GM23338 (cell line): Measurements from ENCODE around the gene TMEM60. TPM values are rescaled to one million over a fixed set of nuclear protein-coding genes. Genes with fewer than 3 reads are reported as not detected.

Source experiments
- ATAC-seq: fragments of 200-7000 bp; cut with Tn5 transposase; 3 replicates; pipeline ENCODE4 v1.9.1; 2020
- DNase-seq: peaks from one replicate; pipeline ENCODE4 v3.0.0-alpha.2; 2015; ENCODE audit warnings: low spot score
- H2AFZ ChIP-seq: fragments of 200-600 bp; sonication (generic); 2 replicates; pipeline ENCODE4 v1.8.0; 2016; ENCODE audit warnings: antibody characterized with exemption, mild to moderate bottlenecking, moderate library complexity
- H3F3A ChIP-seq: fragments of 200-600 bp; sonication (generic); replicated peaks from 2 replicates; pipeline ENCODE4 v1.8.0; 2017; ENCODE audit warnings: antibody characterized with exemption, mixed run types, low read depth
- H3K27ac ChIP-seq: fragments of 200-600 bp; sonication (generic); 2 replicates; pipeline ENCODE4 v1.6.1; 2016; ENCODE audit warnings: low read depth
- H3K27me3 ChIP-seq: fragments of 200-600 bp; sonication (generic); 2 replicates; pipeline ENCODE4 v1.8.0; 2016; ENCODE audit warnings: mild to moderate bottlenecking, mixed run types, moderate library complexity; ENCODE audit not compliant: insufficient read depth
- H3K36me3 ChIP-seq: fragments of 200-600 bp; sonication (generic); 2 replicates; pipeline ENCODE4 v1.8.0; 2016; ENCODE audit warnings: mild to moderate bottlenecking; ENCODE audit not compliant: insufficient read depth
- H3K4me1 ChIP-seq: fragments of 200-600 bp; sonication (generic); 2 replicates; pipeline ENCODE4 v1.8.0; 2016; ENCODE audit warnings: mild to moderate bottlenecking, moderate library complexity; ENCODE audit not compliant: insufficient read depth
- H3K4me2 ChIP-seq: fragments of 200-600 bp; sonication (generic); 2 replicates; pipeline ENCODE4 v1.7.1; 2017; ENCODE audit warnings: mixed run types
- H3K4me3 ChIP-seq: fragments of 200-600 bp; sonication (generic); 2 replicates; pipeline ENCODE4 v1.6.1; 2016; ENCODE audit warnings: mixed run types
- H3K79me2 ChIP-seq: fragments of 200-600 bp; sonication (generic); replicated peaks from 2 replicates; pipeline ENCODE4 v1.8.0; 2017; ENCODE audit warnings: mild to moderate bottlenecking; ENCODE audit not compliant: insufficient read depth
- H3K9me2 ChIP-seq: fragments of 200-600 bp; sonication (generic); 2 replicates; pipeline ENCODE4 v1.8.0; 2017; ENCODE audit not compliant: insufficient read depth
- H4K20me1 ChIP-seq: fragments of 200-600 bp; sonication (generic); replicated peaks from 2 replicates; pipeline ENCODE4 v1.8.0; 2017; ENCODE audit warnings: mild to moderate bottlenecking; ENCODE audit not compliant: insufficient read depth
- H3K27ac Mint-ChIP-seq: 2 replicates; pipeline ENCODE4 v1.8.0; 2020; ENCODE audit warnings: inconsistent platforms, mild to moderate bottlenecking, moderate library complexity, mixed read lengths
- H3K27me3 Mint-ChIP-seq: 3 replicates; pipeline ENCODE4 v1.8.0; 2022; ENCODE audit warnings: low read depth, mild to moderate bottlenecking, moderate library complexity, mixed read lengths, inconsistent platforms; ENCODE audit not compliant: insufficient read depth, poor library complexity
- H3K36me3 Mint-ChIP-seq: 3 replicates; pipeline ENCODE4 v1.8.0; 2021; ENCODE audit warnings: low read depth, mild to moderate bottlenecking, inconsistent platforms, moderate library complexity, mixed read lengths
- H3K4me1 Mint-ChIP-seq: 3 replicates; pipeline ENCODE4 v1.8.0; 2020; ENCODE audit warnings: mild to moderate bottlenecking, inconsistent platforms, mixed read lengths
- H3K4me3 Mint-ChIP-seq: 3 replicates; pipeline ENCODE4 v1.8.0; 2021; ENCODE audit warnings: moderate library complexity, mild to moderate bottlenecking, inconsistent platforms, mixed read lengths
- H3K9me3 Mint-ChIP-seq: 3 replicates; pipeline ENCODE4 v1.8.0; 2020; ENCODE audit warnings: moderate library complexity, mild to moderate bottlenecking, inconsistent platforms, mixed read lengths
- CREB1 ChIP-seq: fragments of 250-450 bp; sonication (Bioruptor Pico); IDR thresholded peaks from 2 replicates; pipeline ENCODE4 v1.5.0; 2020; ENCODE audit warnings: low read depth, mild to moderate bottlenecking, moderate library complexity
- EZH2 ChIP-seq: fragments of 200-600 bp; sonication (generic); IDR thresholded peaks from one replicate; pipeline ENCODE4 v1.8.0; 2017; ENCODE audit warnings: antibody characterized with exemption, mild to moderate bottlenecking, low read depth; ENCODE audit not compliant: unreplicated experiment
- EZH2phosphoT487 ChIP-seq: fragments of 200-600 bp; sonication (generic); IDR thresholded peaks from one replicate; pipeline ENCODE4 v1.8.1; 2018; ENCODE audit warnings: antibody characterized with exemption; ENCODE audit not compliant: unreplicated experiment
- JUNB ChIP-seq: IDR thresholded peaks from one replicate; pipeline ENCODE4 v1.6.1; 2016; ENCODE audit warnings: antibody characterized with exemption; ENCODE audit not compliant: unreplicated experiment
- NANOG ChIP-seq: IDR thresholded peaks from 2 replicates; pipeline ENCODE4 v1.6.1; 2016; ENCODE audit warnings: antibody characterized with exemption, borderline replicate concordance
- POLR2AphosphoS5 ChIP-seq: IDR thresholded peaks from 2 replicates; pipeline ENCODE4 v1.6.1; 2016; ENCODE audit warnings: antibody characterized with exemption, low read depth
- STAT1 ChIP-seq: IDR thresholded peaks from one replicate; pipeline ENCODE4 v1.6.1; 2016; ENCODE audit warnings: antibody characterized with exemption; ENCODE audit not compliant: unreplicated experiment
- ZNF114 ChIP-seq: fragments of 250-450 bp; sonication (Bioruptor Pico); IDR thresholded peaks from 2 replicates; pipeline ENCODE4 v1.5.0; 2020; ENCODE audit warnings: mild to moderate bottlenecking, moderate library complexity
- ZNF331 ChIP-seq: fragments of 250-450 bp; sonication (Bioruptor Pico); IDR thresholded peaks from 2 replicates; pipeline ENCODE4 v1.5.0; 2020; ENCODE audit warnings: low read depth, mild to moderate bottlenecking, moderate library complexity
- polyA plus RNA-seq: library from polyadenylated mRNA; unstranded; fragments of >200 nt; fragmentation: Nextera tagmentation; extraction: Ambion mirVana; gene quantifications from 2 replicates; pipeline ENCODE4 v1.2.1, GENCODE V29; 2016
- total RNA-seq: library from RNA; depleted of rRNA; stranded (reverse); fragments of >200 nt; shearing (Covaris generic); gene quantifications from 2 replicates; pipeline ENCODE4 v1.2.3, GENCODE V29; 2014
- TF ChIP-seq, protein P1 (sequence below), 2 experiments: fragments of 200-600 bp in 1 of 2; sonication (generic) in 1 of 2; conservative IDR thresholded peaks; 2 replicates each; pipeline versions ENCODE4 v1.5.1 to v1.6.1; 2016 to 2017; ENCODE audit warnings: antibody characterized with exemption in 2 of 2, low read depth in 2 of 2, mild to moderate bottlenecking in 2 of 2, moderate library complexity in 1 of 2
- TF ChIP-seq, protein P2 (sequence below): IDR thresholded peaks from 2 replicates; pipeline ENCODE4 v1.6.1; 2016; ENCODE audit warnings: antibody characterized with exemption
- TF ChIP-seq, protein P3 (sequence below): IDR thresholded peaks from one replicate; pipeline ENCODE4 v1.6.1; 2018; ENCODE audit warnings: antibody characterized with exemption; ENCODE audit not compliant: unreplicated experiment
- TF ChIP-seq, protein P4 (sequence below): fragments of 250-450 bp; sonication (Bioruptor Pico); IDR thresholded peaks from 2 replicates; pipeline ENCODE4 v1.5.0; 2020; ENCODE audit warnings: mild to moderate bottlenecking, moderate library complexity

The TMEM60 gene
- total and polyA plus RNA-seq, 2 experiments from 2014 or later = 29.5 to 68.2 TPM

DNA sequence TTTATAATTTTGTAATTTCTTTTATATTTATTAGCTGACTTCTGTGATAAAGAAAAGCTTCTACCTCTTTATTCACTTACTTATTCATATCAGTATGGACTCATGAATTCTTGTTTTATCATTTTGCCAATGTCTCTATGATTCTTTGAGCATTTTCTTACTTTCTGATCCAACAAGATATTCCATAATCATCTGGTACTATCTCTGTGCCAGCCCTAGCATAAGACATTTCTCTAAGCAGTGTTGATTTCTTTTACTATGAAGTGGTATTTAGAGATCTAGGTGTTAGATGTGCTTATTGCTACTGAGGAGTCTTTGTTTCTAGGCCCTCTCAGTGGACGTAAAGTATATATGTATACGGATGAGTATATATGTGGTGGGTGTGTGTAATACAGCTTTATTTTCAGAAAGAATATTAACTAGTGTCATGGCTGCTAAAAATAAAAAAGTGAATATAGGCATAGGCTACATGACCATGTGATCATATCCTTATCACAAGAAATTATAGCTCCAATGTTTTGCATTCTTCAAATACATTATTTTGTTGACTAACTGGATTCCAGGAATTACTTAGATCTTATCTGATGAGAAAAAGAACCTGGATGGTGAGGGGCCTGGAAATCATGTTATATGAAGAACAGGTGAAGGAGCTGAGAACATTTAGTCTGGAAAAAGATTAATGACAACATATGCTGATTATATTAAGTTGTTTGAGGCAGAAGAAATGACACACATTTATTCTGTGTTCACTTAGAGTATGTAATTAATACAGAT is 13.5 kb upstream of the TMEM60 start:
- Mint-ChIP-seq H3K36me3 (peaks cover 10% of the 10 kb centered on the region; the same call in 2 of the 3 replicates), H3K27ac (no peak overlapping the region), H3K9me3 (peaks cover 8% of the 10 kb centered on the region; the same call in 2 of the 3 replicates), H3K4me1 (no peaks in the 10 kb centered on the region), H3K4me3 (no peak overlapping the region), H3K27me3 (no peaks in the 10 kb centered on the region)
- H3K27ac ChIP-seq = no peak overlapping the region
- no peaks in the 10 kb centered on the region for H3K4me1 ChIP-seq
- DNase-seq (no peak), ATAC-seq (no peak)
- no peaks in the 10 kb centered on the region for H3F3A ChIP-seq
- H2AFZ ChIP-seq = no peak overlapping the region
- H3K36me3 ChIP-seq = no peaks in the 10 kb centered on the region; the same call in 1 of the 2 replicates
- H3K79me2 ChIP-seq = peaks cover 41% of the 10 kb centered on the region
- H3K4me3 ChIP-seq = no peak overlapping the region
- no peak overlapping the region for H3K4me2 ChIP-seq
- no peaks in the 10 kb centered on the region; the same call in 1 of the 2 replicates for H4K20me1 ChIP-seq
- H3K9me2 ChIP-seq = no peaks in the 10 kb centered on the region
- no peak for TF ChIP-seq EZH2phosphoT487
- TF ChIP-seq ZNF331 (CRISPR knock-in tag) = no peak
- no peak for TF ChIP-seq ZNF114 (CRISPR knock-in tag)
- TF ChIP-seq STAT1 = no peak
- TF ChIP-seq POLR2AphosphoS5 = no peak
- TF ChIP-seq, protein P1, sequence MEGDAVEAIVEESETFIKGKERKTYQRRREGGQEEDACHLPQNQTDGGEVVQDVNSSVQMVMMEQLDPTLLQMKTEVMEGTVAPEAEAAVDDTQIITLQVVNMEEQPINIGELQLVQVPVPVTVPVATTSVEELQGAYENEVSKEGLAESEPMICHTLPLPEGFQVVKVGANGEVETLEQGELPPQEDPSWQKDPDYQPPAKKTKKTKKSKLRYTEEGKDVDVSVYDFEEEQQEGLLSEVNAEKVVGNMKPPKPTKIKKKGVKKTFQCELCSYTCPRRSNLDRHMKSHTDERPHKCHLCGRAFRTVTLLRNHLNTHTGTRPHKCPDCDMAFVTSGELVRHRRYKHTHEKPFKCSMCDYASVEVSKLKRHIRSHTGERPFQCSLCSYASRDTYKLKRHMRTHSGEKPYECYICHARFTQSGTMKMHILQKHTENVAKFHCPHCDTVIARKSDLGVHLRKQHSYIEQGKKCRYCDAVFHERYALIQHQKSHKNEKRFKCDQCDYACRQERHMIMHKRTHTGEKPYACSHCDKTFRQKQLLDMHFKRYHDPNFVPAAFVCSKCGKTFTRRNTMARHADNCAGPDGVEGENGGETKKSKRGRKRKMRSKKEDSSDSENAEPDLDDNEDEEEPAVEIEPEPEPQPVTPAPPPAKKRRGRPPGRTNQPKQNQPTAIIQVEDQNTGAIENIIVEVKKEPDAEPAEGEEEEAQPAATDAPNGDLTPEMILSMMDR (conservative IDR thresholded peaks at IDR 0.05; ENCODE audit: low read depth in 2 of 2) = no peak
- no peak for TF ChIP-seq NANOG
- TF ChIP-seq, protein P2, sequence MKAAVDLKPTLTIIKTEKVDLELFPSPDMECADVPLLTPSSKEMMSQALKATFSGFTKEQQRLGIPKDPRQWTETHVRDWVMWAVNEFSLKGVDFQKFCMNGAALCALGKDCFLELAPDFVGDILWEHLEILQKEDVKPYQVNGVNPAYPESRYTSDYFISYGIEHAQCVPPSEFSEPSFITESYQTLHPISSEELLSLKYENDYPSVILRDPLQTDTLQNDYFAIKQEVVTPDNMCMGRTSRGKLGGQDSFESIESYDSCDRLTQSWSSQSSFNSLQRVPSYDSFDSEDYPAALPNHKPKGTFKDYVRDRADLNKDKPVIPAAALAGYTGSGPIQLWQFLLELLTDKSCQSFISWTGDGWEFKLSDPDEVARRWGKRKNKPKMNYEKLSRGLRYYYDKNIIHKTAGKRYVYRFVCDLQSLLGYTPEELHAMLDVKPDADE = no peak
- no peak for TF ChIP-seq EZH2
- TF ChIP-seq, protein P3, sequence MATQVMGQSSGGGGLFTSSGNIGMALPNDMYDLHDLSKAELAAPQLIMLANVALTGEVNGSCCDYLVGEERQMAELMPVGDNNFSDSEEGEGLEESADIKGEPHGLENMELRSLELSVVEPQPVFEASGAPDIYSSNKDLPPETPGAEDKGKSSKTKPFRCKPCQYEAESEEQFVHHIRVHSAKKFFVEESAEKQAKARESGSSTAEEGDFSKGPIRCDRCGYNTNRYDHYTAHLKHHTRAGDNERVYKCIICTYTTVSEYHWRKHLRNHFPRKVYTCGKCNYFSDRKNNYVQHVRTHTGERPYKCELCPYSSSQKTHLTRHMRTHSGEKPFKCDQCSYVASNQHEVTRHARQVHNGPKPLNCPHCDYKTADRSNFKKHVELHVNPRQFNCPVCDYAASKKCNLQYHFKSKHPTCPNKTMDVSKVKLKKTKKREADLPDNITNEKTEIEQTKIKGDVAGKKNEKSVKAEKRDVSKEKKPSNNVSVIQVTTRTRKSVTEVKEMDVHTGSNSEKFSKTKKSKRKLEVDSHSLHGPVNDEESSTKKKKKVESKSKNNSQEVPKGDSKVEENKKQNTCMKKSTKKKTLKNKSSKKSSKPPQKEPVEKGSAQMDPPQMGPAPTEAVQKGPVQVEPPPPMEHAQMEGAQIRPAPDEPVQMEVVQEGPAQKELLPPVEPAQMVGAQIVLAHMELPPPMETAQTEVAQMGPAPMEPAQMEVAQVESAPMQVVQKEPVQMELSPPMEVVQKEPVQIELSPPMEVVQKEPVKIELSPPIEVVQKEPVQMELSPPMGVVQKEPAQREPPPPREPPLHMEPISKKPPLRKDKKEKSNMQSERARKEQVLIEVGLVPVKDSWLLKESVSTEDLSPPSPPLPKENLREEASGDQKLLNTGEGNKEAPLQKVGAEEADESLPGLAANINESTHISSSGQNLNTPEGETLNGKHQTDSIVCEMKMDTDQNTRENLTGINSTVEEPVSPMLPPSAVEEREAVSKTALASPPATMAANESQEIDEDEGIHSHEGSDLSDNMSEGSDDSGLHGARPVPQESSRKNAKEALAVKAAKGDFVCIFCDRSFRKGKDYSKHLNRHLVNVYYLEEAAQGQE = no peak
- TF ChIP-seq JUNB = no peak
- TF ChIP-seq CREB1 (CRISPR knock-in tag) = no peak
- TF ChIP-seq, protein P4, sequence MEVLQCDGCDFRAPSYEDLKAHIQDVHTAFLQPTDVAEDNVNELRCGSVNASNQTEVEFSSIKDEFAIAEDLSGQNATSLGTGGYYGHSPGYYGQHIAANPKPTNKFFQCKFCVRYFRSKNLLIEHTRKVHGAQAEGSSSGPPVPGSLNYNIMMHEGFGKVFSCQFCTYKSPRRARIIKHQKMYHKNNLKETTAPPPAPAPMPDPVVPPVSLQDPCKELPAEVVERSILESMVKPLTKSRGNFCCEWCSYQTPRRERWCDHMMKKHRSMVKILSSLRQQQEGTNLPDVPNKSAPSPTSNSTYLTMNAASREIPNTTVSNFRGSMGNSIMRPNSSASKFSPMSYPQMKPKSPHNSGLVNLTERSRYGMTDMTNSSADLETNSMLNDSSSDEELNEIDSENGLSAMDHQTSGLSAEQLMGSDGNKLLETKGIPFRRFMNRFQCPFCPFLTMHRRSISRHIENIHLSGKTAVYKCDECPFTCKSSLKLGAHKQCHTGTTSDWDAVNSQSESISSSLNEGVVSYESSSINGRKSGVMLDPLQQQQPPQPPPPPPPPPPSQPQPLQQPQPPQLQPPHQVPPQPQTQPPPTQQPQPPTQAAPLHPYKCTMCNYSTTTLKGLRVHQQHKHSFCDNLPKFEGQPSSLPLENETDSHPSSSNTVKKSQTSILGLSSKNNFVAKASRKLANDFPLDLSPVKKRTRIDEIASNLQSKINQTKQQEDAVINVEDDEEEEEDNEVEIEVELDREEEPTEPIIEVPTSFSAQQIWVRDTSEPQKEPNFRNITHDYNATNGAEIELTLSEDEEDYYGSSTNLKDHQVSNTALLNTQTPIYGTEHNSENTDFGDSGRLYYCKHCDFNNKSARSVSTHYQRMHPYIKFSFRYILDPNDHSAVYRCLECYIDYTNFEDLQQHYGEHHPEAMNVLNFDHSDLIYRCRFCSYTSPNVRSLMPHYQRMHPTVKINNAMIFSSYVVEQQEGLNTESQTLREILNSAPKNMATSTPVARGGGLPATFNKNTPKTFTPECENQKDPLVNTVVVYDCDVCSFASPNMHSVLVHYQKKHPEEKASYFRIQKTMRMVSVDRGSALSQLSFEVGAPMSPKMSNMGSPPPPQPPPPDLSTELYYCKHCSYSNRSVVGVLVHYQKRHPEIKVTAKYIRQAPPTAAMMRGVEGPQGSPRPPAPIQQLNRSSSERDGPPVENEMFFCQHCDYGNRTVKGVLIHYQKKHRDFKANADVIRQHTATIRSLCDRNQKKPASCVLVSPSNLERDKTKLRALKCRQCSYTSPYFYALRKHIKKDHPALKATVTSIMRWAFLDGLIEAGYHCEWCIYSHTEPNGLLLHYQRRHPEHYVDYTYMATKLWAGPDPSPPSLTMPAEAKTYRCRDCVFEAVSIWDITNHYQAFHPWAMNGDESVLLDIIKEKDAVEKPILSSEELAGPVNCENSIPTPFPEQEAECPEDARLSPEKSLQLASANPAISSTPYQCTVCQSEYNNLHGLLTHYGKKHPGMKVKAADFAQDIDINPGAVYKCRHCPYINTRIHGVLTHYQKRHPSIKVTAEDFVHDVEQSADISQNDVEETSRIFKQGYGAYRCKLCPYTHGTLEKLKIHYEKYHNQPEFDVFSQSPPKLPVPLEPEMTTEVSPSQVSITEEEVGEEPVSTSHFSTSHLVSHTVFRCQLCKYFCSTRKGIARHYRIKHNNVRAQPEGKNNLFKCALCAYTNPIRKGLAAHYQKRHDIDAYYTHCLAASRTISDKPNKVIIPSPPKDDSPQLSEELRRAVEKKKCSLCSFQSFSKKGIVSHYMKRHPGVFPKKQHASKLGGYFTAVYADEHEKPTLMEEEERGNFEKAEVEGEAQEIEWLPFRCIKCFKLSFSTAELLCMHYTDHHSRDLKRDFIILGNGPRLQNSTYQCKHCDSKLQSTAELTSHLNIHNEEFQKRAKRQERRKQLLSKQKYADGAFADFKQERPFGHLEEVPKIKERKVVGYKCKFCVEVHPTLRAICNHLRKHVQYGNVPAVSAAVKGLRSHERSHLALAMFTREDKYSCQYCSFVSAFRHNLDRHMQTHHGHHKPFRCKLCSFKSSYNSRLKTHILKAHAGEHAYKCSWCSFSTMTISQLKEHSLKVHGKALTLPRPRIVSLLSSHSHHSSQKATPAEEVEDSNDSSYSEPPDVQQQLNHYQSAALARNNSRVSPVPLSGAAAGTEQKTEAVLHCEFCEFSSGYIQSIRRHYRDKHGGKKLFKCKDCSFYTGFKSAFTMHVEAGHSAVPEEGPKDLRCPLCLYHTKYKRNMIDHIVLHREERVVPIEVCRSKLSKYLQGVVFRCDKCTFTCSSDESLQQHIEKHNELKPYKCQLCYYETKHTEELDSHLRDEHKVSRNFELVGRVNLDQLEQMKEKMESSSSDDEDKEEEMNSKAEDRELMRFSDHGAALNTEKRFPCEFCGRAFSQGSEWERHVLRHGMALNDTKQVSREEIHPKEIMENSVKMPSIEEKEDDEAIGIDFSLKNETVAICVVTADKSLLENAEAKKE = no peak
- no peaks in the 10 kb centered on the region for H3K27me3 ChIP-seq
